ENCODE data around the gene GNPTAB.

DNA sequence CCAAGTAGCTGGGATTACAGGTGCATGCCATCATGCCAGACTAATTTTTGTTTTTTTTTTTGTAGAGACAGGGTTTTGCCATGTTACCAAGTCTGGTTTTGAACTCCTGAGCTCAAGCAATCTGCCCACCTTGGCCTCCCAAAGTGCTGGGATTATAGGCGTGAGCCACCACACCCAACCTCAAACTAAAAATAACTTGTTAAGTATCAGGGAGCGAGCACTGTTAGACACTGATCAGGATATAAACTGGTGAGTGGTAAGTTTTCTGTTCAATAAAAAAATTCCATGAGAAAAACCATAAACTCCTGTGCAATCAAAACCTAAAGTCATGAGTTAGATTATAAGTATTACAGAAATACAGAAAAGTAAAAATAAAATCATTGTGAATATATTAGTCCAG lies 46.9 kb downstream of the GNPTAB start:
- TF ChIP-seq SUZ12 (IDR thresholded peaks at IDR 0.05; ENCODE audit: extremely low read depth, insufficient read depth, insufficient read length) (no peak), YY1 (IDR thresholded peaks at IDR 0.05; ENCODE audit: insufficient read depth, insufficient read length) (no peak)

Data from NT2/D1 (cell line).